H54 (cell line): Measurements from ENCODE around the gene CCDC93.

ENCODE experiments used
- DNase-seq: peaks from one replicate; pipeline ENCODE4 v3.0.0; 2011; ENCODE audit warnings: low spot score, mixed read lengths; ENCODE audit not compliant: insufficient read length
- FAIRE-seq: peaks from 3 replicates; lab custom pipeline; 2011; peaks lifted over from hg19 to GRCh38; lab: Jason Lieb, UNC
- POLR2A ChIP-seq: IDR thresholded peaks from 2 replicates; pipeline ENCODE4 v1.6.1; 2011; ENCODE audit warnings: low read depth, mild to moderate bottlenecking, low read length

The CCDC93 gene

GRCh38 chr2:117921520-117921919, 92.3 kb downstream of the CCDC93 start:
- no peak for FAIRE-seq
- TF ChIP-seq POLR2A = no peak
- no peak for DNase-seq

DNA sequence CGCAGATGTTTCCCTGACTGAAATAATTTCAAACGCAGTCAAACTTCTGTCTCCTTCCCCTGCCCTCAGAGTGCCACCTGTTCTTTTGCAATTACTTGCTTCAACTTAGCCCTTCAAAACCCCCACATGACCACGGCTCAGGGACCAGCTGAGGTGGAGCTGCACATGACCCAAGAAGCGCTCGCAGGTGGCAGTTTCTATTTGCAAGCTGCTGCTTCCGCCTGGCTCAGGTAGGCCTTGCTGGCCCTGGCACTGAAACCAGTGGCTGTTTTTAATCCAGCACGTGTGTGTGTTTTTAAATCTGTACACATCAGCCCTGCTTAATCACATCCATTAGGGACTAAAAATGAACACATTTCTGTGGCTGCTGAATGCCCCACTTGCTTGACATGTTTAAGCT, 95.3 kb downstream of the CCDC93 start:
- FAIRE-seq (no peak), DNase-seq (no peak)
- TF ChIP-seq POLR2A = no peak

DNA sequence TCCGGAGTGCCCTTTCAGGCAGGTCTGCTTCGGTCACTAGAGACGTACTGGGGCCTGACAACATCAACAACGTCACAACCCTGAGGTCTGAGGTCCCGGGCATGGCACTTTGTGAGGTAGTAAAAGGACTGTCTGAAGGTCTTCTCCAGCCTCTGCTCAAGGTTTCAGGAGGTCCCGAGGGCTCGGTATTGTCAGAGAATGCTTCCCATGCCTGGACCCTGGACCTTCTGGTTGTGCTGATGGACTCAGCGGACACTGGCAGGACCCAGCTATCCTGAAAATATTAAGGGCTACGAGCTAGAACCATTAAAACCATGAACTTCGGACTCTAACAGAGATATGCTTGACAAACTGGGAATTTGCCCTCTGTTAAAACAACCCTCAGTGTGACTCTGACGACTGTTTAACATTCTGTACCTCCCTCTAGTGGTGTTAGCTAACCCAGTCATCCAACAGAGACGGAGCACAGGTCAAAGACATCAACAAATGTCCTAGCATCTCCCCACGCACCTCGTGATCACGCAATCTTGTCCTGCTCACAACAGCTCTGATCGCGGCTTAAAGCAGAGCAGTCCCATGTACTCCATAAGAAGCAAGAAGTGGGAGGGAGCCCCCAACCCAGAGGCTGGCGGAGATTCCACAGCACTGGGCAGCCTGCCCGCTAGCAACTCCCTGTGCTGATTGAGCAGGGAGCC, 96.5 kb downstream of the CCDC93 start:
- DNase-seq (no peak), FAIRE-seq (no peak)
- TF ChIP-seq POLR2A = no peak

- FAIRE-seq = no peak
- no peak for DNase-seq
- TF ChIP-seq POLR2A = no peak
Measured at GRCh38 chr2:117902933-117903332, 110.9 kb downstream of the CCDC93 start.

- FAIRE-seq (no peak), DNase-seq (no peak)
- no peak for TF ChIP-seq POLR2A
Measured at GRCh38 chr2:117888897-117889296, 125.0 kb downstream of the CCDC93 start.

DNA sequence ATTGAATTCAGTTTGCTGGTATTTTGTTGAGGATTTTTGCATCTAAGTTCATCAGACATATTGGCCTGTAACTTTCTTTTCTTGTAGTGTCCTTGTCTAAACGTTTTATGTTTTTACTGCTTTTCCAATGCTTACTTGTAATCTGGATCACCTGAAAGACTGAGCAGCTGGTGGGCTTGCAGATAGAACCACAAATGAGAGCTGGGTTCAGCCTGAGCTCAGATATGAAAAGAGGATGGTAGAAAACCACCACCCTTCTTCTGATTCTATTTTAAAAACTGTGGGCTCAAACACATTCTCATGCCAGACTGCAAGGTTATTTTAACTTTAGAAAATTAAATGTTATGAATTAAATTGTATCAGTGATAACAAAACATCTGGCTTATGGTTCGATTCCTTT, 128.6 kb downstream of the CCDC93 start:
- DNase-seq (no peak), FAIRE-seq (no peak)
- TF ChIP-seq POLR2A = no peak

GRCh38 chr2:117879003-117879402, 134.9 kb downstream of the CCDC93 start:
- FAIRE-seq (no peak), DNase-seq (no peak)
- TF ChIP-seq POLR2A = no peak

DNA sequence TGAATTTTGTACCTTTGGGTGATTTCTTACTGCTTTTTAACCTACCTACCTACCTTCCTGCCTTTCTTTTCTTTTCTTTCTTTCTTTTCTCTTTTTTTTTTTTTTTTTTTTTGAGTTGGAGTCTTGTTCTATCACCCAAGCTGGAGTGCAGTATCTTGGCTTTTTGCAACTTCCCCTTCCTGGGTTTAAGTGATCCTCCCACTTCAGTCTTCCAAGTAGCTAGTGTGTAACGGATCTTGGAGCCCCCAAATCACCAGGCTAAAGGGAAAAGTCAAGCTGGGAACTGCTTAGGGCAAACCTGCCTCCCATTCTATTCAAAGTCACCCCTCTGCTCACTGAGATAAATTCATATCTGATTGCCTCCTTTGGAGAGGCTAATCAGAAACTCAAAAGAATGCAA, 138.1 kb downstream of the CCDC93 start:
- no peak for TF ChIP-seq POLR2A
- FAIRE-seq (no peak), DNase-seq (no peak)
